H1 (cell line): ENCODE measurements around the gene INPP5K. TPM values are rescaled to one million over a fixed set of nuclear protein-coding genes. Genes with fewer than 3 reads are reported as not detected.
A peak's percentile ranks its signal among the peaks of the same experiment; 100 is the strongest.

Experiments
- HDAC2 ChIP-seq, 2 experiments: fragments of 300-600 bp in 1 of 2; sonication (generic) in 1 of 2; IDR thresholded peaks; 2 replicates each; pipeline ENCODE4 v1.6.1; 2011 to 2012; ENCODE audit warnings: low read depth in 2 of 2, low read length in 2 of 2, mild to moderate bottlenecking in 2 of 2, moderate library complexity in 2 of 2, borderline replicate concordance in 1 of 2, inconsistent platforms in 1 of 2
- MAX ChIP-seq: IDR thresholded peaks from 2 replicates; pipeline ENCODE4 v1.6.1; 2012; ENCODE audit warnings: inconsistent platforms
- RAD21 ChIP-seq, 2 experiments: IDR thresholded peaks in 1 of 2; conservative IDR thresholded peaks in 1 of 2; 2 replicates each; pipeline ENCODE4 v1.6.1; 2011; ENCODE audit warnings: low read depth in 2 of 2, low read length in 2 of 2, improper control_type of control experiment in 1 of 2, inconsistent platforms in 1 of 2, mild to moderate bottlenecking in 1 of 2, moderate library complexity in 1 of 2
- TBP ChIP-seq: IDR thresholded peaks from 2 replicates; pipeline ENCODE4 v1.6.1; 2011; ENCODE audit warnings: low read depth, low read length, improper control_type of control experiment
- polyA plus RNA-seq, 7 experiments: library from polyadenylated mRNA; depleted of rRNA in 3 of 7; stranded (reverse) in 5 of 7; unstranded in 2 of 7; fragments of >200 nt in 5 of 7; fragments of 200-250 nt in 2 of 7; gene quantifications; 1 replicate in 5 of 7; 2 replicates in 1 of 7; 4 replicates in 1 of 7; pipeline versions ENCODE4 v1.2.1 to v1.2.3, GENCODE V29; 2011 to 2013; ENCODE audit warnings: missing spikeins in 2 of 7, mixed read lengths in 2 of 7
- total RNA-seq: library from RNA; stranded (reverse); fragmentation: NEBNext Ultra II Directional; extraction: Animal tissue kit (Norgen Biotek cat#: 25700); gene quantifications from 2 replicates; pipeline ENCODE4 v1.2.1, GENCODE V29; 2021

Gene INPP5K
- total and polyA plus RNA-seq, 2 of the 8 experiments (the other 6 are each of a cell fraction or from before 2014, with no cell fraction given): 21.0 to 24.1 TPM

- TF ChIP-seq RAD21 (IDR thresholded peaks at IDR 0.05 in 1 of 2, conservative IDR thresholded peaks at IDR 0.05 in 1 of 2; ENCODE audit: low read depth in 2 of 2, low read length in 2 of 2) (no peak), MAX (peak; percentile 27), TBP (0 out of 2 replicates have a peak, but pooled peaks have one; percentile 15), HDAC2 (IDR thresholded peaks at IDR 0.05; ENCODE audit: borderline replicate concordance in 1 of 2, low read depth in 2 of 2, low read length in 2 of 2) (0 out of 4 replicates have a peak, but pooled peaks of 1 of the 2 experiments have one; percentile 61)
Observed at GRCh38 chr17:1490643-1491442, 25.6 kb downstream of the INPP5K start (continued).
